A673 (cell line): ENCODE data around the gene FADS3.

Experiments used
- EZH2 ChIP-seq: fragments of 200-600 bp; sonication (generic); IDR thresholded peaks from 2 replicates; pipeline ENCODE4 v1.6.1; 2017; ENCODE audit warnings: borderline replicate concordance, low read depth, mild to moderate bottlenecking, mixed read lengths, antibody characterized with exemption, low read length; ENCODE audit not compliant: poor library complexity, severe bottlenecking
- TF ChIP-seq, protein P1 (sequence below): fragments of 300-800, 200-600 bp; sonication (generic); conservative IDR thresholded peaks from 2 replicates; pipeline ENCODE4 v1.5.1; 2017; ENCODE audit warnings: low read depth, mild to moderate bottlenecking, antibody characterized with exemption, low read length, moderate library complexity, mixed read lengths

- TF ChIP-seq EZH2 = no peak
- TF ChIP-seq, protein P1, sequence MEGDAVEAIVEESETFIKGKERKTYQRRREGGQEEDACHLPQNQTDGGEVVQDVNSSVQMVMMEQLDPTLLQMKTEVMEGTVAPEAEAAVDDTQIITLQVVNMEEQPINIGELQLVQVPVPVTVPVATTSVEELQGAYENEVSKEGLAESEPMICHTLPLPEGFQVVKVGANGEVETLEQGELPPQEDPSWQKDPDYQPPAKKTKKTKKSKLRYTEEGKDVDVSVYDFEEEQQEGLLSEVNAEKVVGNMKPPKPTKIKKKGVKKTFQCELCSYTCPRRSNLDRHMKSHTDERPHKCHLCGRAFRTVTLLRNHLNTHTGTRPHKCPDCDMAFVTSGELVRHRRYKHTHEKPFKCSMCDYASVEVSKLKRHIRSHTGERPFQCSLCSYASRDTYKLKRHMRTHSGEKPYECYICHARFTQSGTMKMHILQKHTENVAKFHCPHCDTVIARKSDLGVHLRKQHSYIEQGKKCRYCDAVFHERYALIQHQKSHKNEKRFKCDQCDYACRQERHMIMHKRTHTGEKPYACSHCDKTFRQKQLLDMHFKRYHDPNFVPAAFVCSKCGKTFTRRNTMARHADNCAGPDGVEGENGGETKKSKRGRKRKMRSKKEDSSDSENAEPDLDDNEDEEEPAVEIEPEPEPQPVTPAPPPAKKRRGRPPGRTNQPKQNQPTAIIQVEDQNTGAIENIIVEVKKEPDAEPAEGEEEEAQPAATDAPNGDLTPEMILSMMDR = no peak
These were observed 28.4 kb downstream of the FADS3 start for GRCh38 chr11:61862714-61863547.
